Suprapubic skin (tissue), 4 donors: Measurements from ENCODE around the gene FAM98C. TPM values are rescaled to one million over a fixed set of nuclear protein-coding genes. Genes with fewer than 3 reads are reported as not detected.
A peak's percentile ranks its signal among the peaks of the same experiment; 100 is the strongest.
"Not testable (repeated sequence)": the region's sequence is repeated elsewhere in the genome, so short reads cannot be mapped to it uniquely, and the experiment has no call there.

ENCODE experiments used
- DNase-seq, 2 donors: peaks; one replicate each; pipeline ENCODE4 v3.0.0-alpha.2; 2019; ENCODE audit warnings: low spot score in 2 of 2
- H3K27ac ChIP-seq: fragments of 200-600 bp; sonication (generic); one replicate; pipeline ENCODE4 v1.5.1; 2019
- H3K27me3 ChIP-seq: fragments of 200-600 bp; sonication (generic); one replicate; pipeline ENCODE4 v1.5.1; 2019
- H3K36me3 ChIP-seq: fragments of 200-600 bp; sonication (generic); one replicate; pipeline ENCODE4 v1.5.1; 2019
- H3K4me1 ChIP-seq: fragments of 200-600 bp; sonication (generic); one replicate; pipeline ENCODE4 v1.5.1; 2019
- H3K4me3 ChIP-seq: fragments of 200-600 bp; sonication (generic); one replicate; pipeline ENCODE4 v1.5.1; 2019; ENCODE audit warnings: mild to moderate bottlenecking
- H3K9me3 ChIP-seq: fragments of 200-600 bp; sonication (generic); one replicate; pipeline ENCODE4 v1.5.1; 2019
- CTCF ChIP-seq, 2 donors: fragments of 200-600 bp in 1 of 2; fragments of 450-650 bp in 1 of 2; sonication (generic) in 1 of 2; IDR thresholded peaks; one replicate each; pipeline ENCODE4 v1.5.1; 2016 to 2019; ENCODE audit warnings: antibody characterized with exemption in 2 of 2, mild to moderate bottlenecking in 1 of 2, moderate library complexity in 1 of 2
- EP300 ChIP-seq: sonication (generic); formaldehyde crosslinking; IDR thresholded peaks from one replicate; pipeline ENCODE4 v1.6.1; 2017; ENCODE audit warnings: antibody characterized with exemption
- POLR2A ChIP-seq, 2 donors: fragments of 450-650 bp; IDR thresholded peaks; one replicate each; pipeline ENCODE4 v1.6.1; 2017; ENCODE audit warnings: antibody characterized with exemption in 2 of 2, mild to moderate bottlenecking in 2 of 2, moderate library complexity in 2 of 2
- POLR2AphosphoS5 ChIP-seq, 3 donors: sonication (generic); formaldehyde crosslinking; IDR thresholded peaks; one replicate each; pipeline ENCODE4 v1.6.1; 2017; ENCODE audit warnings: antibody characterized with exemption in 3 of 3
- WGBS: methylation state at CpG from one replicate; pipeline ENCODE4 v1.1.5; 2018; 5-methylcytosine and 5-hydroxymethylcytosine counted together
- total RNA-seq, 4 donors: library from RNA; depleted of rRNA; stranded (reverse); fragments of >200 nt; gene quantifications; one replicate each; pipeline ENCODE4 v1.1.0, GENCODE V29; 2016

Gene FAM98C
- total RNA-seq, 4 donors from 2014 or later, result 32.6 to 45.6 (median 36.7) TPM

GRCh38 chr19:38411041-38411712 lies 8.3 kb downstream of the FAM98C start:
- Histone ChIP-seq H3K9me3 (no peaks in the 10 kb centered on the region), H3K27me3 (no peaks in the 10 kb centered on the region), H3K4me3 (no peak overlapping the region), H3K36me3 (peaks cover 24% of the 10 kb centered on the region), H3K4me1 (no peaks in the 10 kb centered on the region), H3K27ac (no peak overlapping the region)
- WGBS, result 79% methylated on average over 13 of the region's 13 CpGs
- DNase-seq, result no peak
- TF ChIP-seq POLR2AphosphoS5 (IDR thresholded peaks at IDR 0.05) (no peak), CTCF (IDR thresholded peaks at IDR 0.05) (no peak), EP300 (no peak), POLR2A (IDR thresholded peaks at IDR 0.05) (no peak)

DNA sequence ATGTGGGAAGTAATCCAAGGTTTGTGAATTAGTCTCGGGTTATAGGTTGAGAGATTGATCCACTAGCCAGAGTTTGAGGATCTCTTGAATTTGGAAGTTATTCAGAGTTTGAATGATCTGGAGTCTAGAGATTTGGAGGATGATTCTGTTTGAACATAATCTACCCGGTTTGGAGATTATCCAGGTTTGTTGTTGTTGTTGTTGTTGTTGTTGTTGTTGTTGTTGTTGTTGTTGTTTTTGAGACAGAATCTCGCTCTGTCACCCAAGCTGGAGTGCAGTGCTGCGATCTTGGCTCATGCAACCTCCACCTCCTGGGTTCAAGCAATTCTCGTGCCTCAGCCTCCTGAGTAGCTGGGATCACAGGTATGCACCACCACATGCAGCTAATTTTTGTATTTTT lies 9.0 kb downstream of the FAM98C start:
- 93% methylated on average over 5 of the region's 5 CpGs for WGBS
- H3K9me3 ChIP-seq, H3K27ac ChIP-seq, H3K4me3 ChIP-seq, H3K4me1 ChIP-seq, H3K27me3 ChIP-seq, DNase-seq: not testable (repeated sequence)
- peaks cover 17% of the 10 kb centered on the region for H3K36me3 ChIP-seq

DNA sequence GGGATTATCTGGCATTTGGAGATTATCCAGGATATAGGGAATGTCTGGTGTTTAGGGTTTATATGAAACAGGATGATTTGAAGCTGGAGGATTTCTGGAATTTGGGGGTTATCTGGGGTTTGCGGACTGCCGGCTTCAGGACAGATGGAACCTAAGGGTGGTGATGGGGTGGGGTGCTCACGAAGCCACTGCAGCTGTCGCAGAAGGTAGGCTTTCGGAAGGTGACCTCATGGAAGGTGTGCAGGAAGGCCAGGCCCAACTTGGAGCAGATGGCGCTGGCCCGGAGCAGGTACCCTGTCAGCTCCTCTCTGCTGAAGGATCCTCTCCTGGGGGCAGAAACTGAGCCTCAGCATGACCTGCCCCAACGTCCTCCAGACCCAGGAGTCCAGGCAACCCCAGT lies 9.6 kb downstream of the FAM98C start:
- Histone ChIP-seq H3K27me3 (no peaks in the 10 kb centered on the region), H3K4me1 (peaks cover 3% of the 10 kb centered on the region), H3K9me3 (no peaks in the 10 kb centered on the region), H3K27ac (no peak overlapping the region), H3K4me3 (no peak overlapping the region), H3K36me3 (peaks cover 12% of the 10 kb centered on the region)
- DNase-seq, result no peak
- 87% methylated on average over 5 of the region's 8 CpGs for WGBS
- no peak for TF ChIP-seq POLR2AphosphoS5 (IDR thresholded peaks at IDR 0.05)
- TF ChIP-seq POLR2A (IDR thresholded peaks at IDR 0.05), result no peak
- no peak for TF ChIP-seq CTCF (IDR thresholded peaks at IDR 0.05)
- TF ChIP-seq EP300, result no peak

DNA sequence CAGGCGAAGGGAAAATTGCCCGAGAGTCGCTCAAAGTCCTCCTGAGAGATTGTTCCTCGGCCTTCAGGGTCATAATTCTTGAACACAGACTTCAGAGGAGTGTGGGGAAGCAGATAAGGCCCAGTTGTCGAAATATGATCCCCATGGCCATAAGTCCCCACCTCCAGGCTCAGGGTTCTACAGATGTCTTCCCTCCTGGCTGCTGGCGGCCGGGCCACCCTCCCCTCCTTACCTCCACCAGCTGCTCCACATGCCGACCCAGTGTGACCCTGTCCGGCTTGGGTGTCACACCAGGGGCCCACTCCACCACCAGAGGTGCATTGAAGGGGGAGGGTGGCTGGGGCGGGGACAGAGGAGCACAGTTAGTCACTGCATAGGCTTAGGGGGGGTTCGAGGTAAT lies 10.1 kb downstream of the FAM98C start:
- no peak for DNase-seq
- whole genome bisulfite sequencing, result 80% methylated on average over 11 of the region's 11 CpGs
- Histone ChIP-seq H3K27me3 (no peaks in the 10 kb centered on the region), H3K27ac (no peak overlapping the region), H3K36me3 (peaks cover 12% of the 10 kb centered on the region), H3K4me3 (no peak overlapping the region), H3K9me3 (no peaks in the 10 kb centered on the region), H3K4me1 (peaks cover 8% of the 10 kb centered on the region)
- TF ChIP-seq EP300 (no peak), CTCF (IDR thresholded peaks at IDR 0.05) (no peak), POLR2A (IDR thresholded peaks at IDR 0.05) (no peak)

DNA sequence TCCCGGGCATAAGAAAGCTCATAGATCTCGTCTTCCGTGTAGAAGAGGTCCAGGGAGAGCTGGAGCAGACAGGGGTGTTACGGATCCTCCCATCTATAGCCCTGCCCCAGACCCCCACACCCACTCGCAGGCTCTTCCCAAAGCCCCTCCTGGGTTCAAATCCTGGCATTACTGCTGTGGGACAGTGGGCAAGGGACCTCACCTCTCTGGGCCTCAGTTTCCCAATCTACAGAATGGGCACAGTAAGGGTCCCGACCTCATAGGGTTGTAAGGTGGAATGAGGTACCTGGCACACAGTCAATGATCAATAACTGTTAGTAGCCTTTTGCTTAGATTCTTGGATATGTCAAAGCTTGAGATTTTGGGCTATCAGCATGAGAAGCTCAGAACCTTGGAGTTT lies 10.5 kb downstream of the FAM98C start:
- WGBS, result 83% methylated on average over 6 of the region's 6 CpGs
- Histone ChIP-seq H3K27me3 (no peaks in the 10 kb centered on the region), H3K4me3 (no peak overlapping the region), H3K9me3 (no peaks in the 10 kb centered on the region), H3K36me3 (peaks cover 7% of the 10 kb centered on the region), H3K4me1 (peaks cover 12% of the 10 kb centered on the region), H3K27ac (no peak overlapping the region)
- DNase-seq, result no peak
- TF ChIP-seq EP300, result no peak
- TF ChIP-seq CTCF (IDR thresholded peaks at IDR 0.05), result no peak
- no peak for TF ChIP-seq POLR2AphosphoS5 (IDR thresholded peaks at IDR 0.05)
- TF ChIP-seq POLR2A (IDR thresholded peaks at IDR 0.05), result no peak

DNA sequence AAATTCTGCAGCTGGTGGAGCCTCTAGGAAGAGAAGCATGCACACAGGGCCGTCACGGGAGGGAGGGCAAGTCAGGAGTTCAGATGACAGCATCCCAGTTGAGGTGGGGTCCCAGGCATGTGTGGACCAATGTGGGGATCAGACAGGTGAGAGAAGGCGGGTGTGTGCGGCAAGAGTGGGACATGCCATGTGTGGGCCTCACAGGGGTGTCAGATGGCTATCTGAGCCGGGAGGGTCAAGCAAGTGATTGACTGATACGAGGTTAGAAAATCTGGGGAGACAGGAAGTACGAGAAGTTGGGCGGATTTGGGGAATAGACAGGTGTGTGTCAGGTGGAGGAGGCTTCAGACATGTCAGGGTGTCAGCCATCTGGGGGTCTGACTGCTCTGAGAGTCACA lies 14.3 kb downstream of the FAM98C start:
- peak overlapping the region; percentile 44 for H3K4me3 ChIP-seq
- peaks cover 6% of the 10 kb centered on the region for H3K27me3 ChIP-seq
- H3K27ac ChIP-seq, result no peak overlapping the region
- TF ChIP-seq EP300 (no peak), CTCF (IDR thresholded peaks at IDR 0.05) (no peak), POLR2AphosphoS5 (IDR thresholded peaks at IDR 0.05) (no peak), POLR2A (IDR thresholded peaks at IDR 0.05) (no peak)
- 67% methylated on average over 8 of the region's 8 CpGs for WGBS
- DNase-seq, result no peak
- no peaks in the 10 kb centered on the region for H3K9me3 ChIP-seq
- H3K36me3 ChIP-seq, result no peaks in the 10 kb centered on the region
- peaks cover 15% of the 10 kb centered on the region for H3K4me1 ChIP-seq
